ENCODE measurements around the gene CEP126. TPM values are rescaled to one million over a fixed set of nuclear protein-coding genes. Genes with fewer than 3 reads are reported as not detected.

The CEP126 gene
- polyA plus RNA-seq, 12 donors = 2.6 to 8.7 (median 4.0) TPM; not detected in 1

- DNase-seq = peak; percentile 31
These were observed 93.0 kb downstream of the CEP126 start for GRCh38 chr11:102007567-102008437.

GRCh38 chr11:102010776-102011494 lies 96.1 kb downstream of the CEP126 start:
- peak; percentile 20 for DNase-seq

GRCh38 chr11:102012946-102013345 lies 98.1 kb downstream of the CEP126 start:
- no peak for DNase-seq

GRCh38 chr11:102014756-102015155 lies 99.9 kb downstream of the CEP126 start:
- no peak for DNase-seq

GRCh38 chr11:102017026-102017425 lies 102.2 kb downstream of the CEP126 start:
- DNase-seq = peak; percentile 52

- no peak for DNase-seq
These were observed 111.4 kb downstream of the CEP126 start for GRCh38 chr11:102026217-102026616.

- no peak for DNase-seq
These were observed 112.1 kb downstream of the CEP126 start for GRCh38 chr11:102026959-102027358.

GRCh38 chr11:102036757-102037156 lies 121.9 kb downstream of the CEP126 start:
- DNase-seq = no peak

GRCh38 chr11:102046841-102047240 lies 132.0 kb downstream of the CEP126 start:
- no peak for DNase-seq

GRCh38 chr11:102047305-102047924 lies 132.6 kb downstream of the CEP126 start, which contains the start of gene CFAP300:
CFAP300 (plus strand) TSS chr11:102047437; CDS start chr11:102047471, 34 bp downstream.
- DNase-seq = peak; percentile 88

Other genes with a start within 250 kb of the CEP126 start
- 1 to 10 TPM in 9 of 12 donors, under 1 TPM in 1, not detected in 2; 0.97 to 5.0 (median 1.8) TPM for gene ANGPTL5, start 1.5 kb downstream of the CEP126 start, polyA plus RNA-seq (ENCODE audit: insufficient read length in 12 of 12)
- gene CFAP300, start 132.4 kb downstream of the CEP126 start, polyA plus RNA-seq (ENCODE audit: insufficient read length in 12 of 12) = 1 to 10 TPM in 10 of 12 donors, not detected in 2; 1.6 to 6.6 (median 2.3) TPM
- 100 to 1,000 TPM in 2 of 12 donors, 10 to 100 TPM in 9, not detected in 1; 64.0 to 127 (median 89.4) TPM for gene YAP1, start 195.4 kb downstream of the CEP126 start, polyA plus RNA-seq (ENCODE audit: insufficient read length in 12 of 12)